Measurements from ENCODE around the gene PIM3. TPM values are rescaled to one million over a fixed set of nuclear protein-coding genes. Genes with fewer than 3 reads are reported as not detected.

The PIM3 gene
- total RNA-seq, 3 donors from 2014 or later, result 426 to 498 (median 461) TPM

DNA sequence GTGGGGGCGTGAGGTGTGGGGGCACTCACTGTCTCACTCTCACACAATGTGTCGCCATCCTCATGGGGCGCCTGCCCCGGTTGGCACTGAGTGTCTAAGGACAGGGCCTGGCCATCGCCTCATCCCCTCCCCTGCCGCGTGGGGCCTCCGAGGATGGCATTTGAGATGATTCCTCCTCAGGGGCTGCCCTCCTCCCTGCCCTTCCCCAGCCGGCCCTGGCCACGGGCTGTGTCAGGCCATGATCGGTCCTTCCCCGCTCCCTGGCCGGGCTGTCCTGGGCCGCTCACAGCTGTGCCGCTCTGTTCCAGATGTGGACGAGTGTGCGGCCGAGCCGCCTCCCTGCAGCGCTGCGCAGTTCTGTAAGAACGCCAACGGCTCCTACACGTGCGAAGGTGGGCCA, 37.6 kb upstream of the PIM3 start:
- DNase-seq, result no peak
- no peak for ATAC-seq
- Mint-ChIP-seq H3K4me3 (no peak overlapping the region), H3K4me1 (ENCODE audit: low read depth) (peaks cover 38% of the 10 kb centered on the region), H3K9me3 (no peaks in the 10 kb centered on the region), H3K27me3 (ENCODE audit: low read depth) (no peaks in the 10 kb centered on the region), H3K36me3 (ENCODE audit: insufficient read depth) (peaks cover 11% of the 10 kb centered on the region)

- no peak overlapping the region for H3K4me3 Mint-ChIP-seq
- H3K36me3 Mint-ChIP-seq (ENCODE audit: insufficient read depth), result peaks cover 11% of the 10 kb centered on the region
- no peaks in the 10 kb centered on the region for H3K27me3 Mint-ChIP-seq (ENCODE audit: low read depth)
- no peak for DNase-seq
- no peaks in the 10 kb centered on the region for H3K9me3 Mint-ChIP-seq
- ATAC-seq, result no peak
- H3K4me1 Mint-ChIP-seq (ENCODE audit: low read depth), result peaks cover 38% of the 10 kb centered on the region
These were observed 37.1 kb upstream of the PIM3 start for GRCh38 chr22:49923445-49923844.

- ATAC-seq (no peak), DNase-seq (no peak)
- no peaks in the 10 kb centered on the region for H3K27me3 Mint-ChIP-seq (ENCODE audit: low read depth)
- peaks cover 11% of the 10 kb centered on the region for H3K36me3 Mint-ChIP-seq (ENCODE audit: insufficient read depth)
- no peaks in the 10 kb centered on the region for H3K9me3 Mint-ChIP-seq
- peaks cover 38% of the 10 kb centered on the region for H3K4me1 Mint-ChIP-seq (ENCODE audit: low read depth)
- no peak overlapping the region for H3K4me3 Mint-ChIP-seq
These were observed 36.3 kb upstream of the PIM3 start for GRCh38 chr22:49924113-49924833.

GRCh38 chr22:49925525-49926128, 34.9 kb upstream of the PIM3 start:
- Mint-ChIP-seq H3K27me3 (ENCODE audit: low read depth) (no peaks in the 10 kb centered on the region), H3K4me3 (peak overlapping the region; percentile 77), H3K9me3 (no peaks in the 10 kb centered on the region), H3K4me1 (ENCODE audit: low read depth) (peaks cover 33% of the 10 kb centered on the region), H3K36me3 (ENCODE audit: insufficient read depth) (peaks cover 11% of the 10 kb centered on the region)
- DNase-seq, result peak; percentile 71
- ATAC-seq, result peak; percentile 64 to 65

- DNase-seq, result no peak
- no peaks in the 10 kb centered on the region for H3K9me3 Mint-ChIP-seq
- H3K36me3 Mint-ChIP-seq (ENCODE audit: insufficient read depth), result peaks cover 11% of the 10 kb centered on the region
- H3K27me3 Mint-ChIP-seq (ENCODE audit: low read depth), result no peaks in the 10 kb centered on the region
- ATAC-seq, result no peak
- H3K4me3 Mint-ChIP-seq, result no peak overlapping the region
- H3K4me1 Mint-ChIP-seq (ENCODE audit: low read depth), result peaks cover 46% of the 10 kb centered on the region
These were observed 33.7 kb upstream of the PIM3 start for GRCh38 chr22:49926916-49927315.

DNA sequence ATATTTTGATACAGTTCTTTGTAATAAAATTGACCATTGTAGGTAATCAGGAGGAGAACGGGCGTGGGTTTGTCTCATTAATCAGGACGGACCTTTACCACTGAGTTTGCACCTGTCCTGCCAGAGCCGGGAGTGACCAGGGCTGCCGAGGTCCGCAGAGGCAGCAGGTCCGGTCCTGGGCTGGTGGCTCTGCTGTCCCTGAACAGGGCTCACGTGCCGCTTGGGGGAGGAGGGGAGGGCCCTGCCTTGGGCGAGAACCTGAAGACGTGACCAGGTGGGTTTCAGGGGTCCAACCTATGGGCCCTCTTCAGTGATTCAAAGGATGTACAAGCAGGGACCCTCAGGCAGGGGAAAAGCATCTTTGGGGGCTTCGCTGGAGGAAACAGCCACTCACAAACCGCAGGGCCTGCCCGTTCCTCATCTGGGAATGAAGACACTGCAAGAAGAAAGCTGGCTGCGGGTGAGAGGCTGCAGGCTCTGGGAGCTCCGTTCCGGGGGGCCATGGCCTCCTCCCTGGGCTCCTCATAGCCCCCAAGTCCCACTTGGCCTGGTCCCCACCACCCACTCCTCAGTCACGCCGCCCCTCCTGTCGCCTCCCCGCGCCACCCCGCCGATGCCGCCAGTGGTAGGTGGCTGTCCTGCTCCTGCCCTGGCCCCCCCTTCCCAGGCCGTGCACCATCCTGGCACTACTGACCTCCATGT, 32.9 kb upstream of the PIM3 start:
- peaks cover 11% of the 10 kb centered on the region for H3K36me3 Mint-ChIP-seq (ENCODE audit: insufficient read depth)
- no peak overlapping the region for H3K4me3 Mint-ChIP-seq
- ATAC-seq (no peak), DNase-seq (no peak)
- no peaks in the 10 kb centered on the region for H3K27me3 Mint-ChIP-seq (ENCODE audit: low read depth)
- H3K4me1 Mint-ChIP-seq (ENCODE audit: low read depth), result peaks cover 49% of the 10 kb centered on the region
- H3K9me3 Mint-ChIP-seq, result no peaks in the 10 kb centered on the region

DNA sequence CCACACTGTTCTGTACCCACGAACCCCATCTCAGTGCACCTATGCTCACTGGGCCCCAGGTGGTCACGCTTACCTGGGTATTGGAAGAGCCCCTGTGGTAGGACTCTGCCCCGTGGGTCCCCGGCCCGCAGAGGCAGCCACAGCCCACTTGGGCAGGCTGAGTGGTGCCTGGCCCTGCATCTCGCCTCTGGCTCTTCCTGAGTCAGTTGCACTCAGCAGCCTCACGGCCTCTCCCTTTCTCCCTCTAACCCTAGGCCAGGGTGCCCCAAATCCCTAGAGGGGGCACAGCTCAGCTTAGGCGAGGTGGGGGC, 32.4 kb upstream of the PIM3 start:
- H3K4me3 Mint-ChIP-seq, result no peak overlapping the region
- peaks cover 53% of the 10 kb centered on the region for H3K4me1 Mint-ChIP-seq (ENCODE audit: low read depth)
- no peaks in the 10 kb centered on the region for H3K9me3 Mint-ChIP-seq
- no peak for ATAC-seq
- DNase-seq, result no peak
- H3K27me3 Mint-ChIP-seq (ENCODE audit: low read depth), result no peaks in the 10 kb centered on the region
- H3K36me3 Mint-ChIP-seq (ENCODE audit: insufficient read depth), result peaks cover 11% of the 10 kb centered on the region

GRCh38 chr22:49928555-49929210, 31.9 kb upstream of the PIM3 start:
- H3K4me3 Mint-ChIP-seq, result no peak overlapping the region
- H3K4me1 Mint-ChIP-seq (ENCODE audit: low read depth), result peaks cover 53% of the 10 kb centered on the region
- no peak for DNase-seq
- H3K36me3 Mint-ChIP-seq (ENCODE audit: insufficient read depth), result peaks cover 7% of the 10 kb centered on the region
- H3K9me3 Mint-ChIP-seq, result no peaks in the 10 kb centered on the region
- ATAC-seq, result no peak
- H3K27me3 Mint-ChIP-seq (ENCODE audit: low read depth), result no peaks in the 10 kb centered on the region

DNA sequence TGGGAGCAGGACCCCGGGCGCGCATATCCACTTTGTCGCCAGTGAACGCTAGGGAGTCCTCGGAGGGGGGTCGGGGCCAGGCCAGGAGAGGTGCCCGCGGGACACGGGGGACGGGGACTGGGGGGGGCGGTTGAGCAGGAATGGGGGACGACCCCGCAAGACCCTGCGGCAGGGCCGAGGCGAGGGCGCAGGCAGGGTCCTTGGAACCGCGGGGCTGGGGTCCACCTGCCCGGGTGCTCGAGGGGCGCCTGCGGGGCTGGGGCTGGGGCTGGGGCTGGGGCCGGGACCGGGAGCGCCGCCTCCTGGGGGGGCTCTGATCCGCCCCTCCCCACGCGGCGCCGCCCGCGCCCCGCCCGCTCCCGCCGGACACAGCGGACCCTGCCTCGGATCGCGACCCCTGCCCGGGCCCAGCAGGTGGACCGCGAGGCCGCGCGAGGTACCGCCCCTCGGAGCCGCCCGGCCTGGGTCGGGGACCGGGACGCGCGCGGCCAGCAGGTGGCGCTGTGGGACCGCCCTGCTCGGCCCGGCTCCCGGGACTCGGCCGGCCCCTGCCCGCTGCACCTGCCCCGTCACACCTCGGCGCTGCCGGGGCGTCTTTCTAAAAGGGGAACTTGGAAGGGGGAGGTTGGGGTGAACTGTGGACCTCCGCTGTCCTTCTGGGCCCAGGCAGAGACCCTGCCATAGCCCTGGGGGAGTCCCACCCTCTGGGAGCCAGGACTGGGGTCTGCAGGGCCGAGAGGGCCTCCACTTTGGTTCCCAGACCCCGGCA, 31.2 kb upstream of the PIM3 start:
- Mint-ChIP-seq H3K27me3 (ENCODE audit: low read depth) (no peaks in the 10 kb centered on the region), H3K9me3 (no peaks in the 10 kb centered on the region), H3K4me3 (peak overlapping the region; percentile 11), H3K36me3 (ENCODE audit: insufficient read depth) (peaks cover 6% of the 10 kb centered on the region), H3K4me1 (ENCODE audit: low read depth) (peaks cover 48% of the 10 kb centered on the region)
- ATAC-seq (peak; percentile 84 to 85), DNase-seq (peak; percentile 80)

- no peaks in the 10 kb centered on the region for H3K9me3 Mint-ChIP-seq
- H3K4me3 Mint-ChIP-seq, result peak overlapping the region; percentile 11
- H3K4me1 Mint-ChIP-seq (ENCODE audit: low read depth), result peaks cover 47% of the 10 kb centered on the region
- DNase-seq, result no peak
- peaks cover 5% of the 10 kb centered on the region for H3K36me3 Mint-ChIP-seq (ENCODE audit: insufficient read depth)
- ATAC-seq, result no peak
- H3K27me3 Mint-ChIP-seq (ENCODE audit: low read depth), result no peaks in the 10 kb centered on the region
These were observed 30.5 kb upstream of the PIM3 start for GRCh38 chr22:49929994-49930575.

DNA sequence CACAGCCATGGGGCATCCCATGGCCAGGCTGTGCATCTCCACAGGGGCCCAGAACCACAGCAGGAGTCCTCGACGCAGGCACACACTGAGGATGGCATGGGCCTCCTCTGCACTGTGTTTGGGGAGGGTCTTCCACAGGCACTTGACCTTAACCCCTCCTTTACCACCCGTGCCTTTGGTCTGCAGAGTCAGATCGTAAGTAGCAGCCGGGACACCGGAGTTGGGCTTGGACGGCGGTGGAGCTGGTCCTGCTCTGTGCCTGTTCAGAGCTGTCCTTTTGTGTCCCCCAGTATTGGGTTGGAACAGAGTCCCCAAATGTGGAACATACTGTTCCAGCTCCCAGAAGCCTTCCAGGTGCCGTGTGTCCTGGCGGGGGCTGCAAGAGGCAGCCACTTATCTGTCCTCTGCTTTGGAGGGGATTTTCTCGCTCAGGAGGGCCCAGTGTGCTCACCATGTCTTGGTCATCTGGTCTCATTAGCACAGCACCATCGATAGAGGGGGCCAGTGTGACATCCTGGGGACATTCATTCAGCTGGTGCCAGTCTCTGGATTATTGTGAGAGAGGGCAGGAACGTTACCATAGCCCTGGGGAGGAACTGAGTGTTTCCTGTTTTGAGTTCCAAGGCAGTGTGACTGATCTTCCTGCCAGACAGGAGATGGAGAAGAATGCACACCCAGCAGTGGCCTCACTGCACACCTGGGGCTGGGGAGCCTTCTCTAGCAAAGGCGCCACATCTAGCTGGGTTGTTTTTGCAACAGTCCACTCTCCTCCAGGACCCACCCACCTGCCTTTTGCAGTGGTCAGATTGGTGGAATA, 29.8 kb upstream of the PIM3 start:
- peak in 1 of 2 donors; percentile 5 for ATAC-seq
- Mint-ChIP-seq H3K36me3 (ENCODE audit: insufficient read depth) (peaks cover 4% of the 10 kb centered on the region), H3K27me3 (ENCODE audit: low read depth) (no peaks in the 10 kb centered on the region), H3K9me3 (no peaks in the 10 kb centered on the region), H3K4me3 (peak overlapping the region; percentile 2), H3K4me1 (ENCODE audit: low read depth) (peaks cover 40% of the 10 kb centered on the region)
- DNase-seq, result peak; percentile 38

- Mint-ChIP-seq H3K4me3 (peak overlapping the region; percentile 45), H3K36me3 (ENCODE audit: insufficient read depth) (no peaks in the 10 kb centered on the region), H3K9me3 (no peaks in the 10 kb centered on the region)
These were observed 27.1 kb upstream of the PIM3 start for GRCh38 chr22:49933236-49934159.

More at GRCh38 chr22:49933236-49934159, 27.1 kb upstream of the PIM3 start:
- Mint-ChIP-seq H3K4me1 (ENCODE audit: low read depth) (peaks cover 38% of the 10 kb centered on the region), H3K27me3 (ENCODE audit: low read depth) (no peaks in the 10 kb centered on the region)
- DNase-seq (no peak), ATAC-seq (no peak)

Measured in activated T-cell treated with anti-CD3 and anti-CD28 coated beads, Interleukin-2, amount 50 U/mL, for 4 hours (primary cell).